Measurements from ENCODE around the gene TSPAN1.
"Not testable (repeated sequence)": the region's sequence is repeated elsewhere in the genome, so short reads cannot be mapped to it uniquely, and the experiment has no call there.

The TSPAN1 gene

DNA sequence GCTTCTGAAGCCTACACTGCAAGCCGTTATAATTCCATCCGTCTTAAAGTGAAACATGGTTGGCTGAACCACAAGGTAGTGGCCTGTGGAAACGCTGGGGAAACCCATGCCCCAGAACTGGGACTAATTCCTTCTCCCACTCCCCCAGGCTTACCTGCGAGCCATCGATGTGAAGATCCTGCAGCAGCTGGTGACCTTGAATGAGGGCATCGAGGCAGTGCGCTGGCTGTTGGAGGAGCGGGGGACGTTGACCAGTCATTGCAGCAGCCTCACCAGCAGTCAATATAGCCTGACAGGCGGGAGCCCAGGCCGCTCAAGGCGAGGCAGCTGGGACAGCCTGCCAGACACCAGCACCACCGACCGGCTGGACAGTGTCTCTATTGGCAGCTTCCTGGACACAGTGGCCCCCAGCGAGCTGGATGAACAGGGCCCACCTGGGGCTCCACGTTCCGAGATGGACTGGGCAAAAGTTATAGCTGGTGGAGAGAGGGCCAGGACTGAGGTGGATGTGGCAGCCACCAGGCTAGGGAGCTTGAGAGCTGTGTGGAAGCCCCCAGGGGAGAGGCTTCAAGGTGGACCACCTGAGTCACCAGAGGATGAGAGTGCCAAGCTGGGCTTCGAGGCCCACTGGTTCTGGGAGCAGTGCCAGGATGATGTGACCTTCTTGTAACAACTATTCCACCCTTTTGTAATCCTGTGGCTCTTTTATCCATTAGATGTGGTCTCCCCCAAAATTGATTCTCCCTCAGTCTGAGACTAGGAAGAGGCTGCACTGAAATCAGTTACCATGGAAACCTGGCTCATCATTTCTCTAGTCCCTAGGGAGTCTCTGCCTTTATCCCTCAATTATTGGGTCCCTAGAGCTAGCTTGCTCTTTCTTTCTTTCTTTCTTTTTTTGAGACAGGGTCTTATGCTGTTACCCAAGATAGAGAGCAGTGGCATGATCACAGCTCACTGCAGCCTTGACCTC, 44.9 kb downstream of the TSPAN1 start:
- H3K27me3 ChIP-seq (ENCODE audit: control insufficient read depth in 1 of 2, insufficient read depth in 2 of 2, low read length in 2 of 2): no peaks in the 10 kb centered on the region
- no peak overlapping the region for H3K27ac ChIP-seq (ENCODE audit: low read length)
- no peak overlapping the region for H3K9ac ChIP-seq (ENCODE audit: low read length in 2 of 2)
- no peak overlapping the region for H3K4me3 ChIP-seq (ENCODE audit: low read length in 2 of 2)
- no peaks in the 10 kb centered on the region for H3K4me1 ChIP-seq (ENCODE audit: control insufficient read depth, insufficient read depth, low read length)
- peaks cover 0 to 9% of the 10 kb centered on the region in 2 donors for H3K36me3 ChIP-seq (ENCODE audit: control insufficient read depth in 2 of 2, insufficient read depth in 2 of 2, low read length in 2 of 2)
- no peaks in the 10 kb centered on the region for H3K9me3 ChIP-seq (ENCODE audit: control insufficient read depth in 2 of 2, low read length in 2 of 2)

DNA sequence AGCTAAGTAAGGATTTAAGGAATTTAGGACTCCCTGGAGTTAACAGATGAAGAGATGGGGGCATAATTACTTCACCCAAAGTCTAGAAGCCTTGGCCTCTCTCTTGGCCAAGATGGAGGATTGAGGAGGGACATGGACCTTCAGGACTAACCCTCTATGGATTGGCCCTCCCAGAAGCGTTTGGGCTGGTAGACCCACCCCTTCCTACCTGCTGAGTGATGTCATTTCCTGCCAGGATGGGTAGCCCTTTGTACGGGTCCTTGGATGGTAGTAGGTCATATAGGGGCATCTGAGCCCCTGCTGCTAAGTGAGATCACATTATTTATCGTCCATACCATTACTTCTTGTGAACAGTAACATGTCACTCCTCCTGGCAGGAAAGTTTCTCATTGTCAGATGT, 45.9 kb downstream of the TSPAN1 start:
- Histone ChIP-seq H3K9ac (ENCODE audit: low read length in 2 of 2) (no peak overlapping the region), H3K36me3 (ENCODE audit: control insufficient read depth in 2 of 2, insufficient read depth in 2 of 2, low read length in 2 of 2) (peaks cover 0 to 9% of the 10 kb centered on the region in 2 donors), H3K27me3 (ENCODE audit: control insufficient read depth in 1 of 2, insufficient read depth in 2 of 2, low read length in 2 of 2) (no peaks in the 10 kb centered on the region), H3K4me3 (ENCODE audit: low read length in 2 of 2) (no peak overlapping the region), H3K4me1 (ENCODE audit: control insufficient read depth, insufficient read depth, low read length) (no peaks in the 10 kb centered on the region), H3K27ac (ENCODE audit: low read length) (no peak overlapping the region), H3K9me3 (ENCODE audit: control insufficient read depth in 2 of 2, low read length in 2 of 2) (no peaks in the 10 kb centered on the region)

GRCh38 chr1:46221749-46222148, 46.9 kb downstream of the TSPAN1 start:
- Histone ChIP-seq H3K4me1 (ENCODE audit: control insufficient read depth, insufficient read depth, low read length) (no peaks in the 10 kb centered on the region), H3K4me3 (ENCODE audit: low read length in 2 of 2) (no peak overlapping the region), H3K9ac (ENCODE audit: low read length in 2 of 2) (no peak overlapping the region), H3K27ac (ENCODE audit: low read length) (no peak overlapping the region), H3K36me3 (ENCODE audit: control insufficient read depth in 2 of 2, insufficient read depth in 2 of 2, low read length in 2 of 2) (peaks cover 0 to 9% of the 10 kb centered on the region in 2 donors), H3K27me3 (ENCODE audit: control insufficient read depth in 1 of 2, insufficient read depth in 2 of 2, low read length in 2 of 2) (no peaks in the 10 kb centered on the region), H3K9me3 (ENCODE audit: control insufficient read depth in 2 of 2, low read length in 2 of 2) (no peaks in the 10 kb centered on the region)

DNA sequence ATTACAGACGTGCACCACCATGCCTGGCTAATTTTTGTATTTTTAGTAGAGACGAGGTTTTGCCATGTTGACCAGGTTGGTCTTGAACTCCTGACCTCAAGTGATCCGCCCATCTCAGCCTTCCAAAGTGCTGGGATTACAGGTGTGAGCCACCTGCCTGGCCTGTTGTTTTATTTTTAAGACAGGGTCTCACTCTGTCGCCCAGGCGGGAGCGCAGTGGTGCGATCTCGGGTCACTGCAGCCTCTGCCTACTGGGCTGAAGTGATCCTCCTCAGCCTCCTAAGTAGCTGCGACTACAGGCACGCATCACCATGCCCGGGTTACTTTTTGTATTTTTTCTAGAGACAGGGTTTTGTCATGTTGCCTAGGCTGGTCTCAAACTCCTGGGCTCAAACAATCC, 48.2 kb downstream of the TSPAN1 start:
- not testable (repeated sequence) for H3K27ac ChIP-seq (ENCODE audit: low read length); H3K4me1 ChIP-seq (ENCODE audit: control insufficient read depth, insufficient read depth, low read length); H3K9ac ChIP-seq (ENCODE audit: low read length in 2 of 2); H3K4me3 ChIP-seq (ENCODE audit: low read length in 2 of 2); H3K9me3 ChIP-seq (ENCODE audit: control insufficient read depth in 2 of 2, low read length in 2 of 2); H3K36me3 ChIP-seq (ENCODE audit: control insufficient read depth in 2 of 2, insufficient read depth in 2 of 2, low read length in 2 of 2); H3K27me3 ChIP-seq (ENCODE audit: control insufficient read depth in 1 of 2, insufficient read depth in 2 of 2, low read length in 2 of 2)

DNA sequence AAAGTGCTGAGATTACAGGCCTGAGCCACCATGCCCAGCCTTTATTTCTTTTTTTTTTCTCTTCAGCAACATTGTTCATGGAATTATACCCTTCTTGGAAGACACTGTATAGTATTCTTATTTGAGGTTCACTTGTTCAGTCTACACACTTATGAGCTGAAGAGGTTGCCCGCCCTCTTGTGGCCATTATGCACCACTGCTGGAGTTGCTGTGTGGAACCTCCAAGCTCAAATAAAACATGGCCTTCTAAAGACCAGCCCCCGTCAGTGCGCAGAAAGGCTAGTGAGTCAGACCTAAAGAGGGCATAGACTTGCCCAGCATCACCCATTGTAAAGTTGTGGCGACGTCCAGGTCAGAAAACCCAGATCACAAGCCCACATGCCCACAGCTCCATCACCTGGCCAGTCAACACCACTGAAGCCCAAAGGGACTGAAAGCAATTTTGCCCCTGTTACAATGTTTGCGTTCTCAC, 48.6 kb downstream of the TSPAN1 start:
- peaks cover 0 to 9% of the 10 kb centered on the region in 2 donors for H3K36me3 ChIP-seq (ENCODE audit: control insufficient read depth in 2 of 2, insufficient read depth in 2 of 2, low read length in 2 of 2)
- H3K27me3 ChIP-seq (ENCODE audit: control insufficient read depth in 1 of 2, insufficient read depth in 2 of 2, low read length in 2 of 2): no peaks in the 10 kb centered on the region
- no peaks in the 10 kb centered on the region for H3K4me1 ChIP-seq (ENCODE audit: control insufficient read depth, insufficient read depth, low read length)
- no peak overlapping the region for H3K27ac ChIP-seq (ENCODE audit: low read length)
- no peaks in the 10 kb centered on the region for H3K9me3 ChIP-seq (ENCODE audit: control insufficient read depth in 2 of 2, low read length in 2 of 2)
- peak overlapping the region in 1 of 2 donors; percentile 42 for H3K9ac ChIP-seq (ENCODE audit: low read length in 2 of 2)
- no peak overlapping the region for H3K4me3 ChIP-seq (ENCODE audit: low read length in 2 of 2)

- H3K4me3 ChIP-seq (ENCODE audit: low read length in 2 of 2): no peak overlapping the region
- no peak overlapping the region for H3K9ac ChIP-seq (ENCODE audit: low read length in 2 of 2)
Observed at GRCh38 chr1:46224966-46225365, 50.1 kb downstream of the TSPAN1 start.

DNA sequence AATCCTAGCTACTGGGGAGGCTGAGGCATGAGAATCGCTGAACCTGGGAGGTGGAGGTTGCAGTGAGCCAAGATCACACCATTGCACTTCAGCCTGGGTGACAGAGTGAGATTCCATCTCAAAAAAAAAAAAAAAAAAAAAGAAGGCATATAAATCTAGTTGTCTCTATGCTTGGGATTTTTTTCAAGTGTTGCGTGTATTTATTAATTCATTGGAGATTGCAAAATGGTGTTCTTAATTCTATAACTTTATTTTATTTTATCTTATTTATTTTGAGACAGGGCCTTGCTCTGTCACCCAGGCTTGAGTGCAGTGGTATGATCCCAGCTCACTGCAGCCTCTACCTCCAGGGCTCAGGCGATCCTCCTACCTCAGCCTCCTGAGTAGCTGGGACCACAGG, 56.3 kb downstream of the TSPAN1 start:
- not testable (repeated sequence) for H3K27ac ChIP-seq (ENCODE audit: low read length); H3K9me3 ChIP-seq (ENCODE audit: control insufficient read depth in 2 of 2, low read length in 2 of 2); H3K36me3 ChIP-seq (ENCODE audit: control insufficient read depth in 2 of 2, insufficient read depth in 2 of 2, low read length in 2 of 2); H3K4me3 ChIP-seq (ENCODE audit: low read length in 2 of 2); H3K27me3 ChIP-seq (ENCODE audit: control insufficient read depth in 1 of 2, insufficient read depth in 2 of 2, low read length in 2 of 2); H3K4me1 ChIP-seq (ENCODE audit: control insufficient read depth, insufficient read depth, low read length); H3K9ac ChIP-seq (ENCODE audit: low read length in 2 of 2)

More at GRCh38 chr1:46224966-46225365, 50.1 kb downstream of the TSPAN1 start:
- Histone ChIP-seq H3K4me1 (ENCODE audit: control insufficient read depth, insufficient read depth, low read length) (no peaks in the 10 kb centered on the region), H3K27me3 (ENCODE audit: control insufficient read depth in 1 of 2, insufficient read depth in 2 of 2, low read length in 2 of 2) (no peaks in the 10 kb centered on the region), H3K27ac (ENCODE audit: low read length) (no peak overlapping the region), H3K9me3 (ENCODE audit: control insufficient read depth in 2 of 2, low read length in 2 of 2) (no peaks in the 10 kb centered on the region), H3K36me3 (ENCODE audit: control insufficient read depth in 2 of 2, insufficient read depth in 2 of 2, low read length in 2 of 2) (peaks cover 0 to 2% of the 10 kb centered on the region in 2 donors)

All from stomach smooth muscle (tissue), 2 donors.